ENCODE measurements around the gene ATOX1. TPM values are rescaled to one million over a fixed set of nuclear protein-coding genes. Genes with fewer than 3 reads are reported as not detected.
A peak's percentile ranks its signal among the peaks of the same experiment; 100 is the strongest.

ATOX1 gene
- total and polyA plus RNA-seq, 9 of the 15 experiments (the other 6 are each of a cell fraction or from before 2014, with no cell fraction given) = 59.2 to 318 (median 86.2) TPM

GRCh38 chr5:151771259-151772028 is 13.0 kb upstream of the ATOX1 start, which contains the start of gene G3BP1 (continued):
- TF ChIP-seq, protein P1, sequence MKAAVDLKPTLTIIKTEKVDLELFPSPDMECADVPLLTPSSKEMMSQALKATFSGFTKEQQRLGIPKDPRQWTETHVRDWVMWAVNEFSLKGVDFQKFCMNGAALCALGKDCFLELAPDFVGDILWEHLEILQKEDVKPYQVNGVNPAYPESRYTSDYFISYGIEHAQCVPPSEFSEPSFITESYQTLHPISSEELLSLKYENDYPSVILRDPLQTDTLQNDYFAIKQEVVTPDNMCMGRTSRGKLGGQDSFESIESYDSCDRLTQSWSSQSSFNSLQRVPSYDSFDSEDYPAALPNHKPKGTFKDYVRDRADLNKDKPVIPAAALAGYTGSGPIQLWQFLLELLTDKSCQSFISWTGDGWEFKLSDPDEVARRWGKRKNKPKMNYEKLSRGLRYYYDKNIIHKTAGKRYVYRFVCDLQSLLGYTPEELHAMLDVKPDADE (conservative IDR thresholded peaks at IDR 0.05; ENCODE audit: control insufficient read depth, low read depth, low read length) = peak; percentile 50
- TF ChIP-seq XRCC5 (IDR thresholded peaks at IDR 0.05; ENCODE audit: low read depth, low read length) = peak; percentile 68; the same call in 1 of the 2 replicates
- TF ChIP-seq ETV1 (tag; conservative IDR thresholded peaks at IDR 0.05; ENCODE audit: low read depth) = no peak
- TF ChIP-seq POLR2B (IDR thresholded peaks at IDR 0.05; ENCODE audit: low read depth, partially characterized antibody) = peak; percentile 94
- TF ChIP-seq MBD2 (IDR thresholded peaks at IDR 0.05; ENCODE audit: borderline replicate concordance, low read depth) = peak; percentile 100
- TF ChIP-seq ATF1 (CRISPR knock-in tag; IDR thresholded peaks at IDR 0.05) = 0 out of 2 replicates have a peak, but pooled peaks have one; percentile 21
- peak; percentile 96 for TF ChIP-seq ATF1 (tag; IDR thresholded peaks at IDR 0.05)
- TF ChIP-seq MEIS2 (IDR thresholded peaks at IDR 0.05; ENCODE audit: partially characterized antibody) = peak; percentile 70
- TF ChIP-seq, protein P2, sequence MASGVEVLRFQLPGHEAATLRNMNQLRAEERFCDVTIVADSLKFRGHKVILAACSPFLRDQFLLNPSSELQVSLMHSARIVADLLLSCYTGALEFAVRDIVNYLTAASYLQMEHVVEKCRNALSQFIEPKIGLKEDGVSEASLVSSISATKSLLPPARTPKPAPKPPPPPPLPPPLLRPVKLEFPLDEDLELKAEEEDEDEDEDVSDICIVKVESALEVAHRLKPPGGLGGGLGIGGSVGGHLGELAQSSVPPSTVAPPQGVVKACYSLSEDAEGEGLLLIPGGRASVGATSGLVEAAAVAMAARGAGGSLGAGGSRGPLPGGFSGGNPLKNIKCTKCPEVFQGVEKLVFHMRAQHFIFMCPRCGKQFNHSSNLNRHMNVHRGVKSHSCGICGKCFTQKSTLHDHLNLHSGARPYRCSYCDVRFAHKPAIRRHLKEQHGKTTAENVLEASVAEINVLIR (CRISPR knock-in tag; IDR thresholded peaks at IDR 0.05) = peak; percentile 59; the same call in 1 of the 2 replicates
- TF ChIP-seq NFIC (IDR thresholded peaks at IDR 0.05) = peak; percentile 41; the same call in 1 of the 2 replicates
- TF ChIP-seq CHCHD3 (CRISPR knock-in tag; IDR thresholded peaks at IDR 0.05) = peak; percentile 61; the same call in 1 of the 2 replicates
- TF ChIP-seq MED1 (CRISPR knock-in tag; IDR thresholded peaks at IDR 0.05; ENCODE audit: borderline replicate concordance) = no peak
- peak; percentile 53 for TF ChIP-seq L3MBTL2 (IDR thresholded peaks at IDR 0.05)
- TF ChIP-seq HES1 (IDR thresholded peaks at IDR 0.05; ENCODE audit: low read depth) = peak; percentile 66
- TF ChIP-seq, protein P3, sequence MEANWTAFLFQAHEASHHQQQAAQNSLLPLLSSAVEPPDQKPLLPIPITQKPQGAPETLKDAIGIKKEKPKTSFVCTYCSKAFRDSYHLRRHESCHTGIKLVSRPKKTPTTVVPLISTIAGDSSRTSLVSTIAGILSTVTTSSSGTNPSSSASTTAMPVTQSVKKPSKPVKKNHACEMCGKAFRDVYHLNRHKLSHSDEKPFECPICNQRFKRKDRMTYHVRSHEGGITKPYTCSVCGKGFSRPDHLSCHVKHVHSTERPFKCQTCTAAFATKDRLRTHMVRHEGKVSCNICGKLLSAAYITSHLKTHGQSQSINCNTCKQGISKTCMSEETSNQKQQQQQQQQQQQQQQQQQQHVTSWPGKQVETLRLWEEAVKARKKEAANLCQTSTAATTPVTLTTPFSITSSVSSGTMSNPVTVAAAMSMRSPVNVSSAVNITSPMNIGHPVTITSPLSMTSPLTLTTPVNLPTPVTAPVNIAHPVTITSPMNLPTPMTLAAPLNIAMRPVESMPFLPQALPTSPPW (CRISPR knock-in tag; IDR thresholded peaks at IDR 0.05) = 0 out of 2 replicates have a peak, but pooled peaks have one; percentile 65
- TF ChIP-seq SMC3 (conservative IDR thresholded peaks at IDR 0.05; ENCODE audit: insufficient read depth, low read depth, low read length) = peak; percentile 44; the same call in 1 of the 2 replicates
- TF ChIP-seq HOXB6 (CRISPR knock-in tag; IDR thresholded peaks at IDR 0.05; ENCODE audit: borderline replicate concordance) = no peak
- peak; percentile 85 for TF ChIP-seq PML (IDR thresholded peaks at IDR 0.05; ENCODE audit: low read length)
- TF ChIP-seq GMEB1 (CRISPR knock-in tag; IDR thresholded peaks at IDR 0.05) = peak; percentile 80
- peak; percentile 4; the same call in 1 of the 2 replicates for TF ChIP-seq ARID1B (IDR thresholded peaks at IDR 0.05)
- TF ChIP-seq HIVEP1 (CRISPR knock-in tag; IDR thresholded peaks at IDR 0.05) = no peak
- TF ChIP-seq MTA3 (IDR thresholded peaks at IDR 0.05; ENCODE audit: borderline replicate concordance) = peak; percentile 99
- TF ChIP-seq NCOA1 (IDR thresholded peaks at IDR 0.05; ENCODE audit: low read depth) = 0 out of 2 replicates have a peak, but pooled peaks have one; percentile 28
